GM18499 (cell line): ENCODE measurements around the gene TCEAL8.
"Not testable (repeated sequence)": the region's sequence is repeated elsewhere in the genome, so short reads cannot be mapped to it uniquely, and the experiment has no call there.

Source experiments
- ATAC-seq: cut with Tn5 transposase; IDR thresholded peaks from one replicate; pipeline ENCODE4 v1.9.1; 2021; ENCODE audit warnings: moderate number of reproducible peaks; ENCODE audit not compliant: insufficient read depth, unreplicated experiment

Gene TCEAL8

GRCh38 chrX:103254921-103255493 is at the start of gene TCEAL8:
Gene TCEAL8 (minus strand): TSS chrX:103255155. CDS start chrX:103253979, 1,176 bp downstream.
- no peak for ATAC-seq

- no peak for ATAC-seq
Observed at GRCh38 chrX:103304705-103305104, 49.8 kb upstream of the TCEAL8 start.

GRCh38 chrX:103293118-103293517 is 38.2 kb upstream of the TCEAL8 start:
- no peak for ATAC-seq

- ATAC-seq = no peak
Observed at GRCh38 chrX:103279624-103280023, 24.7 kb upstream of the TCEAL8 start.

GRCh38 chrX:103276581-103277002 is 21.6 kb upstream of the TCEAL8 start, which contains the start of gene TCEAL5:
Gene TCEAL5 (minus strand): TSS chrX:103276750. CDS start chrX:103274563, 2,187 bp downstream.
- ATAC-seq = no peak

- ATAC-seq = no peak
Observed at GRCh38 chrX:103275947-103276567, 21.1 kb upstream of the TCEAL8 start.

GRCh38 chrX:103274284-103274683 is 19.3 kb upstream of the TCEAL8 start:
- no peak for ATAC-seq

GRCh38 chrX:103258275-103258674 is 3.3 kb upstream of the TCEAL8 start:
- no peak for ATAC-seq

- no peak for ATAC-seq
Observed at GRCh38 chrX:103256651-103257050, 1.7 kb upstream of the TCEAL8 start.

- no peak for ATAC-seq
Observed at GRCh38 chrX:103254171-103254824, 657 bp downstream of the TCEAL8 start.

- no peak for ATAC-seq
Observed at GRCh38 chrX:103253608-103254007, 1.3 kb downstream of the TCEAL8 start.

GRCh38 chrX:103250977-103251376 is 4.0 kb downstream of the TCEAL8 start:
- no peak for ATAC-seq

- ATAC-seq = no peak
Observed at GRCh38 chrX:103249805-103250204, 5.2 kb downstream of the TCEAL8 start.

GRCh38 chrX:103248553-103248952 is 6.4 kb downstream of the TCEAL8 start:
- no peak for ATAC-seq

GRCh38 chrX:103240155-103240554 is 14.8 kb downstream of the TCEAL8 start:
- ATAC-seq = no peak

- ATAC-seq = no peak
Observed at GRCh38 chrX:103236296-103236695, 18.7 kb downstream of the TCEAL8 start.

GRCh38 chrX:103235608-103236007 is 19.3 kb downstream of the TCEAL8 start:
- not testable (repeated sequence) for ATAC-seq

- ATAC-seq = no peak
Observed at GRCh38 chrX:103234869-103235268, 20.1 kb downstream of the TCEAL8 start.

- no peak for ATAC-seq
Observed at GRCh38 chrX:103233263-103233662, 21.7 kb downstream of the TCEAL8 start.

GRCh38 chrX:103225918-103226317 is 29.0 kb downstream of the TCEAL8 start:
- not testable (repeated sequence) for ATAC-seq

GRCh38 chrX:103220511-103221323 is 34.2 kb downstream of the TCEAL8 start:
- ATAC-seq = no peak
